HG03558 (cell line): ENCODE data around the gene VPS18.
A peak's percentile ranks its signal among the peaks of the same experiment; 100 is the strongest.

Experiments used
- ATAC-seq: cut with Tn5 transposase; IDR thresholded peaks from one replicate; pipeline ENCODE4 v1.9.1; 2021; ENCODE audit warnings: moderate number of reproducible peaks; ENCODE audit not compliant: unreplicated experiment; ENCODE audit errors: extremely low read depth

Gene VPS18

DNA sequence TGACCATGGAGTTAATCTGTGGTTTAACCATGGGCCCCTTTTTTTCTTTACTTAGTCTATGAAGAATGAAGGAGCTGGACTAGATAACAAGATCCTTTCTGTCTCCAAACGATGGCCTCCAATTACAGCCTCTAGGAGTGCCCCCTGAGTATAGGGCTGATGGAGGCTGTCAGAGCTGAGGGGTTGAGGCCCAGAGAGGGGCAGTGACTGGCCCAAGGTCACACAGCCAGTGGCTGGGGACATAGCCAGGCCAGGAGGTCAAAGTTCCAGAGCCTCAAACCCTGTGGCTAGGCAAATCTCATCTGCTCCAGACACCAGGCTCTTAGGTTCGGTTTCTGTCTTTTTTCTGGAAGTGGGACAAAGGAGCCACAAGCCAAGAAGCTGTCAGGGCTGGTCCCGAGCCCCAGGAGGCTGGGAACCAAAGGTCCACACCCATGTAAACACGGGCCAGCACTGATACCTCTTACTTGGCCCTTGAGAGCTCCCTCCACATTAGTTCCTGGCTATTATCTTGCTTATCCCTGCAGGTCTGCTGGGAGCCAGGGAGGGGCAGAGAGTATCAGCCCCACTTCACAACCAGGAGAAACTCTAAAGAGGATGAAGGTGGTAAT lies 30.5 kb upstream of the VPS18 start:
- no peak for ATAC-seq

DNA sequence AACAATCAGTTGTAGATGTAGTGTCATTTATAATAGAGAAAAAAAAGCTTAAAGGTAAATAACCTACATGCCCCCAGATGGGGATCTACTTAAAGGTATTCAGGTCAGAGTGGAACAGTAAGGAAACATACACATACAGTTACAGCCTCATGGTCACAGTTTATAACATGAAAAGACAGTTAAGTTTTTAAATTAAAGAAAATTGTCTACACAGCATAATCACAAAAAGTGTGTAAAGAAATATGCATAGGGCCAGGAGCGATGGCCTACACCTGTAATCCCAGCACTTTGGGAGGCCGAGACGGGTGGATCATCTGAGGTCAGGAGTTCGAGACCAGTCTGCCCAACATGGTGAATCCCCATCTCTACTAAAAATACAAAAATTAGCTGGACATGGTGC lies 27.1 kb upstream of the VPS18 start:
- no peak for ATAC-seq

DNA sequence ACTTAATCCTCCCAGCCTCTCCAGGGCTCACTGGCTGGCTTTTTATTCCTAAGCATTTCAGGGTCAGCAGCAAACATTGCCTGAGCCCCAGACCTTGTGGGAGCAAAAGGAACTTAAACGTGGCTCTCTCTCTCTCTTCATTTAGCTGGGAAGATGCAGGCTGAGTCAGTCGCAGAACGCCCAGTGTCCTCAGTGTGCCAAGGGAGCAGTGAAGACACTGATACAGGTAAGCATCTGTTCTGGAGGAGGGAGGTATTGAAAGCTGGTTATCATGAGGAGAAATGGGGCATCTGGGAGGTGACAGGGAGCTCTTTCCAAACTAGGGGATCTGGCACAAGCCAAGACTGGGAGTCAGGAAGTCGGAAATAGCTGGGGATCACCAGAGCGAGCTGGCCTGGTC lies 24.6 kb upstream of the VPS18 start:
- ATAC-seq = no peak

DNA sequence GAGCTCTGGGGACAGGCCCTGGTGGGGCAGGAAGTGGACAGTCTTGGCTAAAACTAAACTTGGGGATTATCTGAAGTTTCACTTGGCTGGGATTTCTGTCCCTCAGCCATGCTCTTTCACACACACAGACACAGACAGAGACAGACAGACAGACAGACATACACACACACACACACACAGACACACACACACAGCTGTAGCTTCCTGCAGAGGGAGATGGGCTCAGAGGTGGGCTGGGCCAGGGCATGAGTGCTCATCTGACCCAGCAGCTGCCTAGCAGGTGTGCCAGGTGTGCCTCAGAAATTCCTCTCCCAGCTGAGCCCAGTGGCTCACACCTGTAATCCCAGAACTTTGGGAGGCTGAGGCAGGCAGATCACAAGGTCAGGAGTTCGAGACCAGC lies 23.5 kb upstream of the VPS18 start:
- no peak for ATAC-seq

DNA sequence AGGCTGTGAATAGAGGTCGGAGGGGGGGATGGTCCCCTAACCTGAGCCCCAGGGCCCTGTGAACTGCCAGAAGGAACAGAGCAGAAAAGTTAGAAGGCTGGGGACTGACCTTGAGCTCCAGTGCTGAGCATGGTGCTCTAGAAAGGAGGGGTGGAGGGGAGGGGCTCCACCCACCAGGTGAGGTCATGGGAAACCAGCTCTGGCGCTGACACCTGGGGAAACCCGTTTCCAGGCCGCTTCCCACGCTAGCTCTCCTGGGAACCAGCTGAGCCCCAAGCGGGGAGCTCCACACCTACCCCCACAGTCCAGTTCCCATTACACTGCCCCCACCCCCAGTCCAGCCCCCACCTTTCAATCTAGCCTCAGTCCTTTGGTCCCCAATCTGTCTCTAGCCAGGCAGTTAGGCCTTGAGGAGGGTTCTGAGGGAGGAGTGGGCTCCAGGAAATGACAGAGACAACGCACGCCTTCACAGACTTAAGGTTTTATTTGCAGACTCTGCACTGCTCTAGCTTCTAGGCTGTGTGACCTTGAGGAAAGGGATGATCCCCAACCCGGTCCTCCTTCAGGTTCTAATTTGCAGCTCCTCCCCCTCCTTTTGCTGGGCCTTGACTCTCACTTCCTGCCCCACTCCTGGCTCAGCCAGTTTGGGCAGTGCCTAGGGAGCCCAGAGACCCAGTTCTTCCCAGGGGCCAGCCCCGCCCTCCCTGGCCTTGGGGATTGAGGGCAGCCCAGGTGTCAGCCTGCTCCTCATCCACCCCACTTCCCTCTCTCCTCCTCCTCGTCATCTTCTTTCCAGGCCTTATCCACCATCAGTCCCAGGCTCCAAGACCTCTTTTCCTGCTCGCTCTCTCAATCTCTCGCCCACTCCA lies 22.3 kb upstream of the VPS18 start:
- no peak for ATAC-seq

DNA sequence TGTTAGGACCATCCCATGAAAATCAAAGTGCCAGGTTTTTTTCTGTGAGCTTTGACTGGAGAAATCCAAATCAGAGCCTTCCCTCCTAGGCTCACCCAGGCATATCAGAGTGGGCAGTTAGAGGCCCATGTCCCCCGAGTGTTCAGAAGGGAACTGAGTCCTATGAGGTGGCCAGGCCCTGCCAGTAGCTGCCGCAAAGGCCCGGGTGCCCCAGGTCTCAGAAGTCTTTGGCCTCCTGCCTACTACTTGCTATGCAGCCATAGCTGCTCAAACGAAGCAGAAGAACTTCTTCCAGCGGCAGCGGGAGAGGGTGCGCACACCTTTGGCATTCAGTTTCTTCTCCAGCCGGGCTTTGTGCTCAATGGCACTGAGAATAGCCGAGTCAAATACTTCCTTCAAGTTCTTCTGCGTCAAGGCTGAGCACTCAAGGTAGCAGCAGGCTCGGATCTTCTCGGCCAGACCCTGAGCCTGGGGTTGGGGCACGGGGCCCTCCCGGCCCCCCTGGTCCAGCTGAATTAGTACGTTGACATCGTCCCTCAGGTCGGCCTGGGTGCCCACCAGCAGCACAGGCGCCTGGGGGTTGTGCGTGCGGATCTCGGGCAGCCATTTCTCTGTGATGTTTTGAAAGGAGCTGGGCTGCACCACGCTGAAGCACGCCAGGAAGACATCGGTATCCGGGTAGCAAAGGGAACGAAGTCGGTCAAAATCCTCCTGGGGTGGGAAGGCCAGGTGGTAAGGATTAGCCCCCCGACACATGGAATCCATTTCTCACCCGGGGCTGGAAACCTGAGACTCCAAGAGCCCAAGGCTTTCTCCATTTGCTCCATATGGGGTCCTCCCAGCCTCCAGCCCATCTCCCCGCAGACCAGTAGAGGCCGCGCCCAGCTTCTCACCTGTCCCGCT lies 21.2 kb upstream of the VPS18 start:
- no peak for ATAC-seq

DNA sequence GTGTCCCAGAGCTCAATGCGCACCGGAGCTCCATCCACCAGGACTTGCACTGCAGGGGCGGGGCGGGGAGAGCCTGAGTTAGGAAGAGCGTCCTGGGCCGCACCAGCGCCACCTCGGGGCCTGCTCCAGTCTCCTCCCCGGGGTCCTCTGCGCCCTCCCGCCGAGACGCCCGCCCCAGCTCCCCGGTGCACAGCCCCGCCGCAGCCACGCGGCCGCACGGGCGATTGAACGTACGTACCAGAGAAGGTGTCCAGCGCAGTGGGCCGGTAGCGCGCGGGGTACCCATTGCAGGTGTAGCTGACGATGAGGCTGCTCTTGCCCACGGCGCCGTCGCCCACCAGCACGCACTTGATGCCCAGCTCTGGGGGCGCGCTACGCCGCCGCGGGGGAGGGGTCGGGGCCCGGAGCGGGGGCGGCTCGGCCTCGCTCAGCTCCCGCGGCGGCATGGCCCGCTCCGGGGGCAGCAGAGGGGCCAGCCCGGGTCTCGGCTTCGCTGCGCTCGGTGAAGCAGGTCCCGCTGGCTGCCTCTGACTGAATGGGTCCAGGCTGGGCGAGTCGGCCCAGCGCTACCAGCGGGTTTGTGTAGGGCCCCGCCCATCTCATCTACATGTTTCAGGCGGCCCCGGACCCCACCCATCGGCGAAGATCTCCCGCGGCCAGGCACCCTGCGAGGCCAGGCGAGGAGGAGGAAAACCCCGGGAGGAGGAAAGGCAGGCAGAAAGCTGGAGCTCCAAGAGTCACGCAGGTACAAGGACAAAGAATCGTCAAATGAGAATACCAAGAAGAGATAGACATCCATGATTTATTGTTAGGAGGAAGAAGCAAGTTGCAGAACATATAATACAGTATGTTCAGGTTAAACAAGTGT lies 20.3 kb upstream of the VPS18 start, which contains the start of gene RHOV:
TSS of gene RHOV (minus strand) at position 541 of the 868 bp plus-strand sequence. CDS start at position 446, 95 bp downstream.
- ATAC-seq = peak; percentile 41

DNA sequence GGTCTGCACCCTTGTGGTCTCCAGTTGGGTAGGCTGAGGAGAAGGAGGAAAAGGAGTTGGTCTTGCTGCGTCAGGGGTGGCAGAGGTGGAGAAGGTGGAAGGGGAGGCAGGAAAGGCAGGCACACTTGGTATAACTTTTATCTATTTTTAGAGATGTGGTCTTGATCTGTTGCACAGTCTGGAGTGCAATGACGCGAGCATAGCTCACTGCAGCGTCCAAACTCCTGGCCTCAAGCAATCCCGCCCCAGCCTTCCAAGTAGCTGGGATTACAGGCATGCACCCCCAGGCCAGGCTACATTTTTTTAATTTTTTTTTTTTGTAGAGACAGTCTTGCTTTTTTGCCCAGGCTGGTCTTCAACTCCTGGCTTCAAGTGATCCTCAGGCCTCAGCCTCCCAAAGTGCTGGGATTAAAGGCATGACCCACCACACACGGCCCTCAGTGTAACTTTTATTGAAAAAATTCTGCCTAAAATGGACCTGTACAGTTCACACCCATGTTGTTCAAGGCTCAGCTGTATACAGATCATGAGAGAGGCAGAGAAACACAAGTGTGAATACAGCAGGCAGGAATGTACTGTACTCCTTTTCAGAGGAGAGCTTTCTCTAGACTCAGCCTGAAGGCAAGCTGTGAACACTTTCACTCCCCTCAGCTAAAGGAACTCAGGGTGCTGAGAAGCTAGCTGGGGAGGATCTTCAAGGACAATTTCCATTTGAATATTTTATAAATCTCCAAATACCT lies 18.1 kb upstream of the VPS18 start:
- no peak for ATAC-seq

DNA sequence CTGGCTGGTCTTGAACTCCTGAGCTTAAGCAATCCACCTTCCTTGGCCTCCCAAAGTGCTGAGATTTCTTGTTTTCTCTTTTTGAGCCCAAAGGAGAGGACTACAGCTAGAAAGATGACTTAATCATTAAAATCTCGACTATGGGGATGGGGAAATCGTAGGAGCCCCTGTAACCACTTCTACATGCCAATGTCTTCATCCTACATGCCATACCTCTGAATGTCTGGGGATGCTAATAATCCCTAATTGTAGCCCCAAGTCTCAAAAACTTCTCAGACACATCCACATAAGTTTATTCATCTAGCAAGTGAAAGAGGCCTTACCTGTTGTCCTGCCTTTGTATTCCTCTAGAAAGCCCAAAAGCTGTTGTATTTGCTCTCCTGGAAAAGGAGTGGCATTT lies 16.6 kb upstream of the VPS18 start:
- no peak for ATAC-seq

DNA sequence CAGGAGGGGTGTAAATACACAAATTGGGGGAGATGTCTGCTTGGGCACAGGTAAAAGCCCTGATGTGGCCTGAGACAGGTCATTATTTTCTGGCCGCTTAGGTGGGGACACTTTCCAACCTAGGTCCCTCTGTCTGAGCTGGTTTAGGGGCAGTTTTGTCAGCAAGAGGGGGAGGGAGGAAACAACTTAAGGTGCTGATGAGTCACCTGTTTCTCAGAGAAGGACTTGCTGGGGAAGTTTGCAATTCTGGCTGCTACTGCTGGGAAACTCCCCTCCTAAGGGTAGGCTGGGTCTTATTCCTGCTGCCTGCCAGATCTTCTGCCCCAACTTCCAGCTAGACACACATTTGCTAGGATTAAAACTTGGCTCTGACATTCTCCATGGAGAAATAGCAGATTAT lies 15.5 kb upstream of the VPS18 start:
- ATAC-seq = no peak

DNA sequence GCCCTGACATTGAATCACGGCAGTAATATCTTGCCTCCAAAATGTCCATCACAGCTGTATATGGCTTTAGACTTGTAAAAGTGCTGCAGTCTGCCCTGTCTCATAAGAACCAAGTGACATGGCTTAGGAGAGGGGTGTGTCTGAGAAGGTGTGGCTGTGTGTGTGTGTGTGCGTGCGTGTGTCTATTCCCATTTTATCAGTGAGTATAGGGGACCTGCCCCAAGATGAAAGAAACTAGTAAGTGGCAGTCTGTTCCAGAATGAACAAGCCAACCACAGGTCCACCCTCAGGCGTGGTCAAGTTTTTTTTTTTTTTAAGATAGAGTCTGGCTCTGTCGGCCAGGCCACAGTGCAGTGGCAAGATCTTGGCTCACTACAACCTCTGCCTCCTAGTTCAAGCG lies 14.6 kb upstream of the VPS18 start:
- ATAC-seq = no peak

DNA sequence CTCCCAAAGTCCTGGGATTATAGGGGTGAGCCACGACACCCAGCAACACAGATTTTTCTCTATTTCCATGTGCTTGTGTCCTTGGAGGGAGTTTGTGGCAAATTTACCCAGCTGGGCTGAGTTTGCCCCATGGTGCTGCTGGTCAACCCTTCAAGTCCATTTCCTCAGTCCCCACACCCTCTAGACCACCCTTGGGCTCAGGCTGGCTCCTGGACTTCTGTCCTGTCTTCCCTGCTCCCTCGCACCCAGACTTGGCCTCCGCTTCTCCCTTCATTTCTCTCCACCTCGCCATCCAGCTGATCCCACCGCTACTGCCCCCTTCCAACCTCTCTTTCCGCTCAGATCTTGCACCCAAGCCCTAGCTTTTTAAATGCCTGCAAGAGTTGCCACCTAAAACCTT lies 12.9 kb upstream of the VPS18 start:
- ATAC-seq = no peak

DNA sequence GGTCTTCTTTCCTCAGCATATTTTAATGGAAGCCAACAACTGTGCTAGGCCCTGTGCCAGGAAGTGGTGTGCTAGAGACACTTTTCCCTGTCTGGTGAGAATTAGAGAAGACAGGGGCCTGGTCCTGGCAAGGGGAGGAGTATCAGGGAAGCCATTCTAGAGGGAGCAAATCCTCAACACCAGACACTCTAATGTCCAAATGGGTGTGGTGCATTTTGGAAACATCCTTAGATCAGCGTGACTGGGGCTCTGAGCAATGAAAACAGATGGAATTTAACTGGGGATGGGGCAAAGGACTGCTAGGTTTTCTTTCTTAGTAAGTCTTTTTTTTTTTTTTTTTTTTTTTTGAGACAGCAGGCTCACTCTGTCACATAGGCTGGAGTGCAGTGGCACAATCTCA lies 7.7 kb upstream of the VPS18 start:
- ATAC-seq = no peak

DNA sequence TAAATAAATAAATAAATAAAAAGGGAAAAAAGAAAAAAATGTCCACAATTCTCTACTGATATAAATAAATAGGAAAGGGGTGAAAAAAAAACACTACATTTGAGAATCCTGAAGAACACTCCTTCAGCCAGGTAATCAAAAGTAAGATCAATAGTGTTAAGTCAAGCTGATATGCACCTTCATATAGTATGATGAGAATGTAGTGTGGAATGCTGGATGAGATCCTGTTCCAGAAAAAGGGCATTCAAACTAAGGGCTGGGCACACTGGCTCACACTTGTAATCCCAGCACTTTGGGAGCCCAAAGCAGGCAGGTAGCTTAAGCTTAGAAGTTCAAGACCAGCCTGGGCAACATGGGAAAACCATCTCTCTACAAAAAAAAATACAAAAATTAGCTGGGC lies 5.1 kb upstream of the VPS18 start:
- ATAC-seq = no peak

DNA sequence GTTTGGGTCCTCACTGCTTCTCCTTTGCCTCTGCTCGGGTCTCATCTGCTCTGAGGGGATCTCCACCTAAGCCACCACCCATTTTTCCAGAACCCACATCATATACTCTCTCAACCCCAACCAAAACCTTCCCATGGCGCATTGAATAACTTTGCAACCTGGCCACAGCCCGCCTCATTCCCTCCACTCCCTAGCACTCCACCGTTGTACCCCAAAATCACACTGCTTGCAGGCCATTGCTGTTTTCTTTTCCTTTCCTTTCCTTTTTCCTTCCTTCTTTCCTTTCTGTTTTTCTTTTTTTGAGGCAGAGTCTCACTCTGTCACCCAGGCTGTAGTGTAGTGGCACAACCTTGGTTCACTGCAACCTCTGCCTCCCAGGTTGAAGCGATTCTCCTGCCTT lies 3.1 kb upstream of the VPS18 start:
- no peak for ATAC-seq

DNA sequence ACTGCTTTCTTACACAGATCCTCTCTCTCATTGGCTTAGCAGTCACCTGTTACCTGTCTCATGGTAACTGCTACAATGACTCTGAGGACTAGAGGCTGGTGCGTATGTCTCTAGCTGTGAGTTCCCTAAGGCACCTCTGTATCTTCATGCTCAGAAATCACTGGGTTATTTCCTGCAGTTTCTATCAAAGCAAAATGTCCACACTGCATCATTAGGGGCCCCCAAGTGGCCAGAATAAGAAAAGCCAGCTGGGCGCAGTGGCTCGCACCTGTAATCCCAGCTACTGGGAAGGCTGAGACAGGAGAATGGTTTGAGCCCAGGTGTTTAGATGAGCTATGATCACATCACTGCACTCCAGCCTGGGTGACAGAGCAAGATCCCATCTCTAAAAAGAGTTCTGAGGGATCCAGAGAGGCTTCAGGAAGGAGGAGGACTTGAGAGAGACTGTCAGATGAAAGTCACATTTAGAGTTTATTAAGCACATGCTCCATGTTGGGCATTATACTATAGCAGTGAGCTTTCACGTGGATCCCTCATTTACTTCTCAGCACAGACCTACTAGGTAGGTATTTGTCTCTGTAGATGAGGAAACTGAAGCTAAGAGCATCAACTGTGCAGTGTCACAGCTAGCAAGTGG lies 2.3 kb upstream of the VPS18 start:
- ATAC-seq = no peak

DNA sequence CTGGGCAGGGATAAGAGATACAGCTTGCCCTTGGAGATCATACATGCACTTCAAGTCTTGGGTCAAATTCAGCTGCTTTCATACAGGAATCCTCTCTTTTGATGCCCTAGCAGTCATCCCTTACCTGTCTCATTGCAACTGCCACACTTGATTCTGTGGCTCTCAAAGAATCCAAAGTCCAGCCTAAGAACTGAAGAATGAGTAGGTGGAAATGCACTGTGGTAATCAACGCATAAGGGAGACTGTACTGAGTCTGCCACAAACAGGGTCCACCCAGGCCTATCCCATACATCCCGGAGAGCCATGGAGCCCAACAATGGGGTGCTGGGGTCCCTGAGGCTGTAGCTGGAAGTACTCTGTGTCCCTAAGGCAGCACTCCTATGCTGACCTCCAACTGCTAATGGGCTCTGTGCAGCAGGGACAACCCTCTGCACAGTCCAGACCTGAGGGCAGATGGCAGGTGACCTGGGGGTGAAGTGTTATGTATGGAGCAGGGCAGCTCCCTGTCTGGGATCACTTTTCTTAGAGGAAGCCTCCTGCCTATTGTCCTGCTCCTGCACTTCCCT lies 1.7 kb upstream of the VPS18 start:
- no peak for ATAC-seq

DNA sequence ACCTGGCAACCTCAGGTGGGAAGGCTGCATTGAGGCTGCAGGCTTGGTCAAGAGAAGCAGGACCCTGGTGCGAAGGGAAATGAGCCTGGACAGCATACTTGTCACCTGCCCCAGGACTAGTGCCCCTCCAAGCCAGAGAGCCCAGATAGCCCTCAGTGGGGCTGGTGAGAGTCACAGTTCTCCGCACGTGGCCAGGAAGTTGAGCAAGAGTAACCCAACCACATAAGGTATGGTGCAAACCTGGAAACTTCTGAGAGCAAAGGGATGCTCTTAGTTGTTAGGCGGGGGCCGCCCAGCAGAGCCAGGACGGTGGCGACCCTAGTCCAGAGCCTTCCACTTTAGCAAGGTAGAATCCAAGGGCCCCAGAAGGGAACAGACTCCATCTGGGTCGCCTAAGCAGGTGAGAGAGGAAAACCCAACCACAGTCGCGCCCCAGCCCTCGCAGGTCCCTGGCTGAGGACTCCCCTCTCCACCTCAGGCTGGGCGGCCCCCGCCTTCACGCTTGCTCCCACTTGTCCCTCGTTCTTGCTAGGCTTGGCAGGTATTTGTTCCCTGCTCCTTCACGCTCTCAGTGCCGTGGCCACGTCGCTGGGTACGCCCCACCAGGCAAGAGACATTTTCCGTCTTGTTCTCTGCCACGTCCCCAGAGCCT lies 1.1 kb upstream of the VPS18 start:
- ATAC-seq = no peak
